ENCODE measurements around the gene PRKAG3.

The PRKAG3 gene

GRCh38 chr2:218830526-218831306 lies 887 bp downstream of the PRKAG3 start:
- no peak overlapping the region for H3K27ac ChIP-seq (ENCODE audit: low read length)
- H3K36me3 ChIP-seq (ENCODE audit: insufficient read depth, low read length) = no peaks in the 10 kb centered on the region
- no peak overlapping the region for H3K9ac ChIP-seq (ENCODE audit: low read depth, low read length)
- peaks cover 24% of the 10 kb centered on the region for H3K27me3 ChIP-seq (ENCODE audit: insufficient read depth, low read length, poor library complexity)
- H2AFZ ChIP-seq (ENCODE audit: low read depth, low read length) = no peak overlapping the region
- no peaks in the 10 kb centered on the region for H3K4me1 ChIP-seq (ENCODE audit: insufficient read depth, low read length)
- TF ChIP-seq CTCF (IDR thresholded peaks at IDR 0.05; ENCODE audit: borderline replicate concordance, extremely low read depth, low read length, poor library complexity, severe bottlenecking) (no peak), EZH2 (IDR thresholded peaks at IDR 0.05; ENCODE audit: borderline replicate concordance, low read depth, low read length, severe bottlenecking) (no peak)
- H3K4me3 ChIP-seq (ENCODE audit: low read depth in 1 of 2, low read length in 2 of 2) = no peak overlapping the region
- H3K4me2 ChIP-seq (ENCODE audit: insufficient read depth, low read length) = no peak overlapping the region
- no peak for DNase-seq
- no peaks in the 10 kb centered on the region for H4K20me1 ChIP-seq (ENCODE audit: insufficient read depth, low read length)
- no peaks in the 10 kb centered on the region for H3K9me3 ChIP-seq (ENCODE audit: insufficient read depth, low read length, severe bottlenecking)
- no peaks in the 10 kb centered on the region for H3K79me2 ChIP-seq (ENCODE audit: insufficient read depth, low read length)
- ATAC-seq (ENCODE audit: insufficient read depth, low read depth) = no peak

GRCh38 chr2:218829868-218830451 lies 1.6 kb downstream of the PRKAG3 start:
- H3K9ac ChIP-seq (ENCODE audit: low read depth, low read length) = no peak overlapping the region
- H3K79me2 ChIP-seq (ENCODE audit: insufficient read depth, low read length) = no peaks in the 10 kb centered on the region
- ATAC-seq (ENCODE audit: insufficient read depth, low read depth) = no peak
- H3K9me3 ChIP-seq (ENCODE audit: insufficient read depth, low read length, severe bottlenecking) = no peaks in the 10 kb centered on the region
- H3K27me3 ChIP-seq (ENCODE audit: insufficient read depth, low read length, poor library complexity) = peaks cover 22% of the 10 kb centered on the region
- no peaks in the 10 kb centered on the region for H3K4me1 ChIP-seq (ENCODE audit: insufficient read depth, low read length)
- TF ChIP-seq EZH2 (IDR thresholded peaks at IDR 0.05; ENCODE audit: borderline replicate concordance, low read depth, low read length, severe bottlenecking) (no peak), CTCF (IDR thresholded peaks at IDR 0.05; ENCODE audit: borderline replicate concordance, extremely low read depth, low read length, poor library complexity, severe bottlenecking) (no peak)
- H3K4me2 ChIP-seq (ENCODE audit: insufficient read depth, low read length) = no peak overlapping the region
- no peak for DNase-seq
- no peaks in the 10 kb centered on the region for H3K36me3 ChIP-seq (ENCODE audit: insufficient read depth, low read length)
- no peak overlapping the region for H3K27ac ChIP-seq (ENCODE audit: low read length)
- H3K4me3 ChIP-seq (ENCODE audit: low read depth in 1 of 2, low read length in 2 of 2) = no peak overlapping the region
- no peaks in the 10 kb centered on the region for H4K20me1 ChIP-seq (ENCODE audit: insufficient read depth, low read length)
- no peak overlapping the region for H2AFZ ChIP-seq (ENCODE audit: low read depth, low read length)

- Histone ChIP-seq H3K27ac (ENCODE audit: low read length) (no peak overlapping the region), H4K20me1 (ENCODE audit: insufficient read depth, low read length) (no peaks in the 10 kb centered on the region), H3K4me1 (ENCODE audit: insufficient read depth, low read length) (no peaks in the 10 kb centered on the region), H3K27me3 (ENCODE audit: insufficient read depth, low read length, poor library complexity) (peaks cover 20% of the 10 kb centered on the region), H3K4me3 (ENCODE audit: low read depth in 1 of 2, low read length in 2 of 2) (no peak overlapping the region), H3K9me3 (ENCODE audit: insufficient read depth, low read length, severe bottlenecking) (no peaks in the 10 kb centered on the region), H3K4me2 (ENCODE audit: insufficient read depth, low read length) (no peak overlapping the region), H3K9ac (ENCODE audit: low read depth, low read length) (no peak overlapping the region), H2AFZ (ENCODE audit: low read depth, low read length) (no peak overlapping the region), H3K36me3 (ENCODE audit: insufficient read depth, low read length) (no peaks in the 10 kb centered on the region), H3K79me2 (ENCODE audit: insufficient read depth, low read length) (no peaks in the 10 kb centered on the region)
- no peak for TF ChIP-seq CTCF (IDR thresholded peaks at IDR 0.05; ENCODE audit: borderline replicate concordance, extremely low read depth, low read length, poor library complexity, severe bottlenecking)
- no peak for TF ChIP-seq EZH2 (IDR thresholded peaks at IDR 0.05; ENCODE audit: borderline replicate concordance, low read depth, low read length, severe bottlenecking)
- ATAC-seq (ENCODE audit: insufficient read depth, low read depth) (no peak), DNase-seq (no peak)
Measured at GRCh38 chr2:218828477-218828778, 3.2 kb downstream of the PRKAG3 start.
